Adipocyte (in vitro differentiated cells): Measurements from ENCODE around the gene CHL1.
A peak's percentile ranks its signal among the peaks of the same experiment; 100 is the strongest.

ENCODE experiments used
- DNase-seq: peaks from one replicate; pipeline ENCODE4 v3.0.0-alpha.2; 2015; ENCODE audit warnings: low read depth
- H3K27me3 ChIP-seq: replicated peaks from 2 replicates; pipeline ENCODE4 v1.7.0; 2013; ENCODE audit warnings: mild to moderate bottlenecking, low read length, moderate library complexity; ENCODE audit not compliant: control insufficient read depth, insufficient read depth
- H3K36me3 ChIP-seq: 2 replicates; pipeline ENCODE4 v1.7.0; 2013; ENCODE audit warnings: low read length, mild to moderate bottlenecking, moderate library complexity; ENCODE audit not compliant: control insufficient read depth, insufficient read depth, severe bottlenecking
- H3K4me1 ChIP-seq: 2 replicates; pipeline ENCODE4 v1.7.0; 2013; ENCODE audit warnings: mild to moderate bottlenecking, low read length, moderate library complexity; ENCODE audit not compliant: control insufficient read depth, insufficient read depth
- H3K4me3 ChIP-seq: 2 replicates; pipeline ENCODE4 v1.7.0; 2013; ENCODE audit warnings: mild to moderate bottlenecking, low read length, moderate library complexity
- H3K9ac ChIP-seq: 2 replicates; pipeline ENCODE4 v1.7.0; 2013; ENCODE audit warnings: mild to moderate bottlenecking, low read length, moderate library complexity
- H3K9me3 ChIP-seq: 2 replicates; pipeline ENCODE4 v1.7.0; 2013; ENCODE audit warnings: mild to moderate bottlenecking, low read length, moderate library complexity; ENCODE audit not compliant: control insufficient read depth

The CHL1 gene

GRCh38 chr3:228442-229182 is 32.0 kb downstream of the CHL1 start:
- H3K4me1 ChIP-seq, result no peaks in the 10 kb centered on the region
- peaks cover 4% of the 10 kb centered on the region for H3K9me3 ChIP-seq
- H3K4me3 ChIP-seq, result no peak overlapping the region
- H3K36me3 ChIP-seq, result no peaks in the 10 kb centered on the region
- no peak overlapping the region for H3K9ac ChIP-seq
- no peak for DNase-seq
- H3K27me3 ChIP-seq, result no peaks in the 10 kb centered on the region

DNA sequence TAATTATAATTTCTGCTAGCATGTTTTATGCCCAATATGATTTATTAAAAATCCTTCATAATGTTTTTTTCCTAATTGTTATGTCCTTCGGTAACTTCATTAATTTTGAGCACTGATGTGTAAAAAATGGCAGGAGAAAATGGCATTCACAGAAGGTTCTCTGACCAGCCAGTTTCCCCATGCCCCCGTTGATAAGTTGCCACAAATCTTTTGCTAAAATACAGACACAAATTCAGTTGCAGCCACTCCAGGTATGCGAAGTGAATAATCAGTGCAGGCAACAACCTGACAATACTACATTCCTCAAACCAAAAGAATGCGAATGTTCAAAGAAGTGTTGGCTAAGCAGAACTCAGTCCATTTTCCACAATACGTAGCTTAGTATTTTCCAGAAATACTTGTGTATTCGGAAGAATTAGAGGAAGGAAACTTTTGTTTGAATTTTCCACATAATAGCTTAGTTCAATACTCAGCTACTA is 32.7 kb downstream of the CHL1 start:
- no peak overlapping the region for H3K9ac ChIP-seq
- no peaks in the 10 kb centered on the region for H3K9me3 ChIP-seq
- no peak overlapping the region for H3K4me3 ChIP-seq
- H3K27me3 ChIP-seq, result no peaks in the 10 kb centered on the region
- H3K36me3 ChIP-seq, result no peaks in the 10 kb centered on the region
- H3K4me1 ChIP-seq, result no peaks in the 10 kb centered on the region
- no peak for DNase-seq

DNA sequence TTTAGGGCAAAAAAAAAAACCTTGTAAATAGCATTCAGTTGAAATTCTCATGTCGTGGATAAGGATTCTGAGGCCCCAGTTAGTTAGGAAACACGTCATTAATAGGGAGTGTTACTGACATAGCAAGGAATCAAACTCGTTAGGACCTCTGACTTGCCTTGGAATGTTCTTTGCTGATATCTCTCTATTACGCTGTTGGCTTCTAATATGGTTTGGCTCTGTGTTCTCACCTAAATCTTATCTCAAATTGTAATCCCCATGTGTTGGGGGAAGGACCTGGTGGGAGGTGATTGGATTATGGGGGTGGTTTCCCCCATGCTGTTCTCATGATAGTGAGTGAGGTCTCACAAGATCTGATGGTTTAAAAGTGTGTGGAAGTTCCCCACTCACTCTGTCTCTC is 40.3 kb downstream of the CHL1 start:
- H3K9ac ChIP-seq, result no peak overlapping the region

DNA sequence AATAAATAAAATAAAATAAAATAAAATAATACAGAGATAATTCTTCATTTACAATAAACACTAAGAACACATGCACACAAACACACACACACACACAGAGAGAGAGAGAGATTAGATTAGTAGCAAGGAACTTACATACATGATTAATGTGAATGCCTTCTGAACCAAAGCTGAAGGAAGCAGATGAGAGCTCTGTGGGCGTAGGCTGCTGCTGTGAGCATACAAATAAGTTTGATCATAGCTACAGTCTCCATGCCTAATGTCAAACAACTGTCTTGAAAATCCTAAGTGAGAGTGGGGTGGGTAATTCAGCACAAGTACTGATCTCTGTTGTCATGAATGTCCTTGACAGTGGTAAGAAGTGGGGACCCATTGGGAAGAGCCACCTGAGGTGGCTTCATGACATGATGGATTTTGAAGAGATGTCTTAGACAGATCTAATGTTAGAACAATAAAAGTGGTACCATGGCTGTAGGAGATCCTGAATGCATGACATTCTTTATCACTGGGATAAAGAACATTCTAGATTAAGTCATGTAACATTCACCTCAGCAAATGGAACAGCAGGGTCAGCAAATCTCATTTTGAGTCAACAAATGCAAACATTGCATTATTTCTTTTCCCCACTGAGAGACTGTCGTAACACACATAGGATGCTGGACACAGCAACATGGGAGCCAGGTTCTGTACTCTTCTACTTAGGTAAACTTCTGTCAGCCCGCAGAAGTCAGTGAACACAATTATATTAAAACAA is 46.2 kb downstream of the CHL1 start:
- no peaks in the 10 kb centered on the region for H3K9me3 ChIP-seq
- no peak for DNase-seq
- H3K36me3 ChIP-seq, result no peaks in the 10 kb centered on the region
- peaks cover 19% of the 10 kb centered on the region for H3K4me1 ChIP-seq
- peak overlapping the region; percentile 15 for H3K9ac ChIP-seq
- H3K27me3 ChIP-seq, result no peaks in the 10 kb centered on the region
- H3K4me3 ChIP-seq, result peak overlapping the region; percentile 31

More for the DNA sequence above, 40.3 kb downstream of the CHL1 start:
- H3K4me3 ChIP-seq, result no peak overlapping the region
- no peak for DNase-seq
- no peaks in the 10 kb centered on the region for H3K4me1 ChIP-seq
- H3K36me3 ChIP-seq, result no peaks in the 10 kb centered on the region
- no peaks in the 10 kb centered on the region for H3K9me3 ChIP-seq
- no peaks in the 10 kb centered on the region for H3K27me3 ChIP-seq

DNA sequence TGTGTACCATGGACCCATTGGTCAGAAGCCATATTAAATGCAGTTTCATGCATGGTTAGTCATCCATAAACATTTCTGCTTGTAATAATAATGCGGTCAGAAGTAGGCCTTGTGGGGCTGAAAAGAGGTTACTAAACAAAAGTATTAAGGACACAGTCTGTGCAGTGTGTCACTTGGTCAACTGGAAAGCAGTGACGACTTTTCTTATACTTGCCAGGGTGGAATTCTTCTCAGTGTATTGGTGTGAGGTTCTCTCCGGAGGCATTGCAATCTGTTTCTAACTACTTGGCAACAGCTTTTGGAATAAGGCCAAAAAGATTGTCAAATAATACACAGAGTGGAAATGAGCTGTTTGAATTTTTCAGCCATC is 46.8 kb downstream of the CHL1 start:
- peak overlapping the region; percentile 15 for H3K9ac ChIP-seq
- peaks cover 19% of the 10 kb centered on the region for H3K4me1 ChIP-seq
- no peaks in the 10 kb centered on the region for H3K27me3 ChIP-seq
- H3K9me3 ChIP-seq, result no peaks in the 10 kb centered on the region
- H3K4me3 ChIP-seq, result peak overlapping the region; percentile 31
- H3K36me3 ChIP-seq, result no peaks in the 10 kb centered on the region
- no peak for DNase-seq

- Histone ChIP-seq H3K4me1 (peaks cover 19% of the 10 kb centered on the region), H3K36me3 (no peaks in the 10 kb centered on the region), H3K9me3 (no peaks in the 10 kb centered on the region), H3K4me3 (peak overlapping the region; percentile 57), H3K27me3 (no peaks in the 10 kb centered on the region), H3K9ac (no peak overlapping the region)
- DNase-seq, result no peak
These were observed 47.5 kb downstream of the CHL1 start for GRCh38 chr3:244041-244440.

DNA sequence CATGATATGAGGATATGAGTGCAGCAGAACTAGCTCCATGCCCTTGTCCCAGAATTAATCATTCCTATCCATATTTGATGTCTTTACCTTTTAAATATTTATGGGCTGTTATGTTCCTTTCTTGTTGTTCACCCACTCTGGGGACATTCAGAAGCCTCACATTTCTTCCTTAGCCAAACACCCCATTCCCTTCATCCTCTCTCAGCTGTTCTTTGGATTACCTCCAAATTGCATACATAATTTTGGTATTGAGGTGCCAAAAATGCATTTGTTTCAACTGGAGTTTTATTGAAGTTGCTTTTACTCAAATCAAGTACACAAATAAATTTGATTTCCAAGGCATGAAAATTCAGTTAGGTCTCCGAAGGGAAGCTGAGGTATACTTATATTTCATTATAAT is 51.4 kb downstream of the CHL1 start:
- no peaks in the 10 kb centered on the region for H3K27me3 ChIP-seq
- no peak overlapping the region for H3K9ac ChIP-seq
- H3K36me3 ChIP-seq, result no peaks in the 10 kb centered on the region
- DNase-seq, result no peak
- peaks cover 15% of the 10 kb centered on the region for H3K4me1 ChIP-seq
- H3K9me3 ChIP-seq, result no peaks in the 10 kb centered on the region
- H3K4me3 ChIP-seq, result no peak overlapping the region

DNA sequence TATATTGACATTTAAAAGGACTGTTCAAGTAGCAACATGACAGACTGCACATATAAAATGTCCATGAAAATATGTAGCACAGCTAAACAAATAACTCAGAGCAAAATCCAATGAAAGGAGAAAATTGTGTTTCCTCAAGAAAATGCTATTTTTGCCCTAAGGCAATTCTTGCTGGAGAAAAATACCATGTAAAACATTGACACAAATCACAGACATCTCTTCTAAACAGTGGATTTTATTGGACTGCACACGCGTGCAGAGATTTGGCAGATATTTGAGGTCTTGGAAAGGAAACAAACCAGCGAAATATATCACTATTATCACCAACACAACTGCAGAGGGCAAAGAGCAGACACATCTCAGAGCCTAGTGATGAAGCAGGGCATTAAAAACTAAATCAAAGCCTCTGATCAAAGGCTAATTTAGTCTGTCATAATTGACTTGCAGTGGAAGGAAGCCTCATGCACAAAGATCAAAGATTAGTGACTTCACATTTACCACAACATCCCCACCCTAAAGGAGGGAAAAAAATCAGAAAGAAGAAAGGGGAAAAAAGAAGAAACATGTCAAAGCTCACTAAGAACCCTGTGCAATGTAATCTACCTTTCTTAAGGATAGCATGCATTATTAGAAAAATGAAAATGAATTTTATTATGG is 52.4 kb downstream of the CHL1 start:
- no peaks in the 10 kb centered on the region for H3K36me3 ChIP-seq
- DNase-seq, result no peak
- no peaks in the 10 kb centered on the region for H3K27me3 ChIP-seq
- no peak overlapping the region for H3K4me3 ChIP-seq
- H3K9me3 ChIP-seq, result no peaks in the 10 kb centered on the region
- H3K4me1 ChIP-seq, result peaks cover 4% of the 10 kb centered on the region
- no peak overlapping the region for H3K9ac ChIP-seq

- no peak overlapping the region for H3K9ac ChIP-seq
- no peaks in the 10 kb centered on the region for H3K9me3 ChIP-seq
- no peaks in the 10 kb centered on the region for H3K27me3 ChIP-seq
- no peaks in the 10 kb centered on the region for H3K4me1 ChIP-seq
- H3K36me3 ChIP-seq, result no peaks in the 10 kb centered on the region
- no peak for DNase-seq
- no peak overlapping the region for H3K4me3 ChIP-seq
These were observed 53.2 kb downstream of the CHL1 start for GRCh38 chr3:249587-250262.

- Histone ChIP-seq H3K4me3 (no peak overlapping the region), H3K9ac (peak overlapping the region; percentile 14), H3K36me3 (no peaks in the 10 kb centered on the region), H3K9me3 (no peaks in the 10 kb centered on the region), H3K27me3 (no peaks in the 10 kb centered on the region), H3K4me1 (peaks cover 42% of the 10 kb centered on the region)
- no peak for DNase-seq
These were observed 59.9 kb downstream of the CHL1 start for GRCh38 chr3:256501-256900.

GRCh38 chr3:257826-258225 is 61.3 kb downstream of the CHL1 start:
- no peak for DNase-seq
- H3K4me1 ChIP-seq, result peaks cover 42% of the 10 kb centered on the region
- H3K36me3 ChIP-seq, result no peaks in the 10 kb centered on the region
- H3K4me3 ChIP-seq, result no peak overlapping the region
- H3K9ac ChIP-seq, result no peak overlapping the region
- no peaks in the 10 kb centered on the region for H3K9me3 ChIP-seq
- H3K27me3 ChIP-seq, result no peaks in the 10 kb centered on the region
